Astrocyte of the cerebellum (primary cell): Measurements from ENCODE around the gene CCDC136.

ENCODE experiments used
- DNase-seq: peaks from one replicate; pipeline ENCODE4 v3.0.0-alpha.2; 2011; ENCODE audit warnings: low read depth
- H3K4me3 ChIP-seq: 2 replicates; pipeline ENCODE4 v1.5.1; 2011; ENCODE audit warnings: mild to moderate bottlenecking, low read depth, low read length, moderate library complexity
- CTCF ChIP-seq: IDR thresholded peaks from 2 replicates; pipeline ENCODE4 v1.5.1; 2012; ENCODE audit warnings: low read length, low read depth, moderate library complexity, mild to moderate bottlenecking; ENCODE audit errors: missing control alignments
- in situ Hi-C: cut with HindIII; loops from 2 replicates; pipeline ENCODE4 v1.10.0; 2017; ENCODE audit warnings: low sequenced_read_pairs

The CCDC136 gene

GRCh38 chr7:128763541-128763940 lies 28.2 kb upstream of the CCDC136 start:
- no peak for DNase-seq
- no peak for TF ChIP-seq CTCF
- H3K4me3 ChIP-seq: no peak overlapping the region
- in situ Hi-C loops: no loop called here

- no peak for DNase-seq
- in situ Hi-C loops: loop anchor here (5.0 kb wide), 1 partner anchor 55 kb away; no protein-coding TSS in a partner anchor
- no peak overlapping the region for H3K4me3 ChIP-seq
- no peak for TF ChIP-seq CTCF
These were observed 24.2 kb upstream of the CCDC136 start for GRCh38 chr7:128767475-128768110.

GRCh38 chr7:128770233-128770632 lies 21.5 kb upstream of the CCDC136 start:
- no peak for DNase-seq
- no peak overlapping the region for H3K4me3 ChIP-seq
- in situ Hi-C loops: no loop called here
- no peak for TF ChIP-seq CTCF

DNA sequence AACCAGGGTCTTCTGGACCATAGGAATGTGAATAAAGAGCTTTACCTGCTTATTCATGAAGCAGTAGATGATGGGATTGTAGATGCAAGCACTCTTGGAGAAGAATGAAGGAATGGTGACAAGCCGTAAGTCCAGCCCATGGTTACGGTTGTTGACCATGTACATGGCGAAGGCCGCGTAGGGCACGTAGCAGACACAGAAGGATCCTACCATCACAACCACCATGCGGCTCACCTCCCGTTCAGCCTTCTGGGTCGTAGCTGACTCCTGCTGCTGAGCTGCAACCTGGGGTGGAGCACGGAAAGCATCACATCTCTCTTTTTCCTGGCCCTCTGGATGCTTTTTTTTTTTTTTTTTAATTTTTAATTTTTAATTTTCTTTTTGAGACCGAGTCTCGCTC lies 18.2 kb upstream of the CCDC136 start:
- no peak for TF ChIP-seq CTCF
- in situ Hi-C loops: no loop called here
- no peak for DNase-seq
- no peak overlapping the region for H3K4me3 ChIP-seq

GRCh38 chr7:128774029-128774689 lies 17.6 kb upstream of the CCDC136 start:
- TF ChIP-seq CTCF: no peak

GRCh38 chr7:128774921-128775320 lies 16.8 kb upstream of the CCDC136 start:
- DNase-seq: no peak
- no peak for TF ChIP-seq CTCF
- in situ Hi-C loops: no loop called here

More at GRCh38 chr7:128774029-128774689, 17.6 kb upstream of the CCDC136 start:
- no peak overlapping the region for H3K4me3 ChIP-seq
- DNase-seq: no peak
- in situ Hi-C loops: no loop called here

More at GRCh38 chr7:128774921-128775320, 16.8 kb upstream of the CCDC136 start:
- no peak overlapping the region for H3K4me3 ChIP-seq
